Hepatocyte (in vitro differentiated cells): ENCODE data around the gene ZP2. TPM values are rescaled to one million over a fixed set of nuclear protein-coding genes. Genes with fewer than 3 reads are reported as not detected.
"Not testable (repeated sequence)": the region's sequence is repeated elsewhere in the genome, so short reads cannot be mapped to it uniquely, and the experiment has no call there.

Experiments used
- DNase-seq: peaks from one replicate; pipeline ENCODE4 v3.0.0-alpha.2; 2016; ENCODE audit warnings: low spot score
- H2AFZ ChIP-seq: fragments of 200-600 bp; sonication (generic); 2 replicates; pipeline ENCODE4 v1.6.0; 2016; ENCODE audit warnings: antibody characterized with exemption, mild to moderate bottlenecking
- H3K27ac ChIP-seq: fragments of 200-600 bp; sonication (generic); 2 replicates; pipeline ENCODE4 v1.5.1; 2016; ENCODE audit warnings: mild to moderate bottlenecking
- H3K27me3 ChIP-seq: fragments of 200-600 bp; sonication (generic); 2 replicates; pipeline ENCODE4 v1.6.1; 2016
- H3K36me3 ChIP-seq: fragments of 200-600 bp; sonication (generic); replicated peaks from 2 replicates; pipeline ENCODE4 v1.5.1; 2016; ENCODE audit warnings: low read depth; ENCODE audit not compliant: insufficient read depth
- H3K4me1 ChIP-seq: fragments of 200-600 bp; sonication (generic); 2 replicates; pipeline ENCODE4 v1.5.1; 2016; ENCODE audit warnings: mild to moderate bottlenecking, moderate library complexity; ENCODE audit not compliant: insufficient read depth
- H3K4me2 ChIP-seq: fragments of 200-600 bp; sonication (generic); 2 replicates; pipeline ENCODE4 v1.6.0; 2016
- H3K4me3 ChIP-seq: fragments of 200-600 bp; sonication (generic); 2 replicates; pipeline ENCODE4 v1.5.1; 2016; ENCODE audit warnings: mild to moderate bottlenecking
- H3K79me2 ChIP-seq: fragments of 200-600 bp; sonication (generic); 2 replicates; pipeline ENCODE4 v1.6.0; 2017; ENCODE audit warnings: mild to moderate bottlenecking
- H3K9me2 ChIP-seq: fragments of 200-600 bp; sonication (generic); replicated peaks from 2 replicates; pipeline ENCODE4 v1.6.0; 2017; ENCODE audit warnings: mild to moderate bottlenecking; ENCODE audit not compliant: insufficient read depth
- H3K9me3 ChIP-seq: fragments of 200-600 bp; sonication (generic); 2 replicates; pipeline ENCODE4 v1.5.1; 2016; ENCODE audit warnings: low read depth, mild to moderate bottlenecking
- H4K20me1 ChIP-seq: fragments of 200-600 bp; sonication (generic); 2 replicates; pipeline ENCODE4 v1.6.0; 2016; ENCODE audit warnings: mild to moderate bottlenecking; ENCODE audit not compliant: insufficient read depth, poor library complexity, severe bottlenecking
- CTCF ChIP-seq: fragments of 200-600 bp; sonication (generic); IDR thresholded peaks from 2 replicates; pipeline ENCODE4 v1.5.1; 2016; ENCODE audit warnings: antibody characterized with exemption, mild to moderate bottlenecking; ENCODE audit not compliant: poor library complexity
- EZH2 ChIP-seq: fragments of 200-600 bp; sonication (generic); IDR thresholded peaks from 2 replicates; pipeline ENCODE4 v1.6.1; 2016; ENCODE audit warnings: antibody characterized with exemption, mild to moderate bottlenecking, borderline replicate concordance
- EZH2phosphoT487 ChIP-seq: fragments of 200-600 bp; sonication (generic); IDR thresholded peaks from one replicate; pipeline ENCODE4 v1.6.1; 2018; ENCODE audit warnings: antibody characterized with exemption, mild to moderate bottlenecking, low read depth, moderate library complexity; ENCODE audit not compliant: unreplicated experiment, severe bottlenecking
- WGBS: methylation state at CpG from one replicate; pipeline ENCODE4 v1.1.6; 2016; ENCODE audit warnings: low lambda C conversion rate; ENCODE audit errors: missing lambda C conversion rate; 5-methylcytosine and 5-hydroxymethylcytosine counted together
- polyA plus RNA-seq: library from polyadenylated mRNA; unstranded; fragments of >200 nt; fragmentation: Nextera tagmentation; extraction: Ambion mirVana; gene quantifications from 2 replicates; pipeline ENCODE4 v1.2.1, GENCODE V29; 2016
- total RNA-seq: library from RNA; depleted of rRNA; stranded (reverse); fragments of >200 nt; gene quantifications from 2 replicates; pipeline ENCODE4 v1.2.3, GENCODE V29; 2014

Gene ZP2
- total and polyA plus RNA-seq, 2 experiments from 2014 or later = 0.20 TPM; not detected in 1

- H4K20me1 ChIP-seq, H3K36me3 ChIP-seq, H3K9me3 ChIP-seq, DNase-seq, H2AFZ ChIP-seq, H3K9me2 ChIP-seq, H3K4me3 ChIP-seq, H3K79me2 ChIP-seq, H3K27ac ChIP-seq, H3K4me1 ChIP-seq, H3K27me3 ChIP-seq: not testable (repeated sequence)
- peak overlapping the region; percentile 20 for H3K4me2 ChIP-seq
- WGBS = 72% methylated on average over 36 of the region's 51 CpGs
These were observed 59.0 kb downstream of the ZP2 start for GRCh38 chr16:21152160-21153030.

DNA sequence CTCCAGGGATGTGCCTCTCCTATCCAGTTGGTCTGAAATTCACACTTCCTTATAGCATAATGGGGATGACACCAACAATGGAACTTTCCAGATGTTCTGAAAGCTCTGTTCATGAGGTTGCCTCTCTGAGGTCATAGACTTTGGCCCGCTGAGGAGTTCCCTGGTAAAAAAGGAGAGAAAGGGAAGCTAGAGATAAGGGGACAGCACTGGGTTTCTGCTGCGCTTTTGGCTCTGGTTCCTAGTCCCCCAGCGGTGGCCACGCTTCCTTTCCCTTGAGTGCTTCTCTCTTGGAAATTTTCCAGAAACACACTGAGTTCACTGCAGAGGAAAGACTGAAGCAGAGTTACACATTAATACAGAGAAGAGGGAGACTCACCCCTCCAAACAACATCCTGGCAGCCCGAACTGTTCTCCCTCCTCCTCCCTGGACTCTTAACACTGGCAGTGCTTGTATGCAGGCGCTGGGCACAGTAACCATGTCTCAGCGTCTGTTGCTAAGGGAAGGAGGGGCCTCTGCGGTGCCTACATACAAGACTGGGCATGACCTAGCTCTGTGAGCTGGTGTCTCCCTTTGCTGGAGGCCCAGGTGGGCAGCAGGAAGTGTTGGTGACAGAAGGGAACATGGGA is 60.9 kb downstream of the ZP2 start, which contains the start of gene DNAH3:
DNAH3 (minus strand) TSS at position 472 of the 627 bp plus-strand sequence. CDS start 527 bp downstream, outside the sequence.
- TF ChIP-seq EZH2phosphoT487 (no peak), CTCF (no peak), EZH2 (no peak)
- Histone ChIP-seq H3K9me3 (no peaks in the 10 kb centered on the region), H3K36me3 (no peaks in the 10 kb centered on the region), H4K20me1 (no peaks in the 10 kb centered on the region), H3K4me3 (no peak within 1 kb of the TSS), H3K9me2 (no peaks in the 10 kb centered on the region), H3K79me2 (no peaks in the 10 kb centered on the region), H2AFZ (no peak within 1 kb of the TSS), H3K4me2 (no peak within 1 kb of the TSS), H3K27ac (no peak within 1 kb of the TSS), H3K4me1 (no peaks in the 10 kb centered on the region), H3K27me3 (no peaks in the 10 kb centered on the region)
- 83% methylated on average over 8 of the region's 8 CpGs for WGBS
- DNase-seq = no peak

Other genes with a start within 250 kb of the ZP2 start
- gene DNAH3, start 60.7 kb downstream of the ZP2 start, total RNA-seq = 0.12 and 0.37 TPM in 2 replicates
- gene DNAH3, start 60.7 kb downstream of the ZP2 start, polyA plus RNA-seq = 0.02 and 0.33 TPM in 2 replicates
- 32.4 and 37.4 TPM in 2 replicates for gene LDAF1, start 52.9 kb downstream of the ZP2 start, total RNA-seq
- 10.2 and 16.0 TPM in 2 replicates for gene LDAF1, start 52.9 kb downstream of the ZP2 start, polyA plus RNA-seq
- 17.9 and 20.9 TPM in 2 replicates for gene ANKS4B, start 22.1 kb upstream of the ZP2 start, total RNA-seq
- 6.9 and 7.9 TPM in 2 replicates for gene ANKS4B, start 22.1 kb upstream of the ZP2 start, polyA plus RNA-seq
- gene CRYM, start 66.7 kb upstream of the ZP2 start, total RNA-seq = 4.9 and 5.7 TPM in 2 replicates
- 6.1 and 6.3 TPM in 2 replicates for gene CRYM, start 66.7 kb upstream of the ZP2 start, polyA plus RNA-seq